ENCODE measurements around the gene CHN1.

Gene CHN1

GRCh38 chr2:175009917-175010621 is 4.9 kb upstream of the CHN1 start:
- DNase-seq, result no peak

- no peak for DNase-seq
These were observed 3.8 kb upstream of the CHN1 start for GRCh38 chr2:175008801-175009495.

- DNase-seq, result no peak
These were observed 2.8 kb upstream of the CHN1 start for GRCh38 chr2:175008009-175008408.

DNA sequence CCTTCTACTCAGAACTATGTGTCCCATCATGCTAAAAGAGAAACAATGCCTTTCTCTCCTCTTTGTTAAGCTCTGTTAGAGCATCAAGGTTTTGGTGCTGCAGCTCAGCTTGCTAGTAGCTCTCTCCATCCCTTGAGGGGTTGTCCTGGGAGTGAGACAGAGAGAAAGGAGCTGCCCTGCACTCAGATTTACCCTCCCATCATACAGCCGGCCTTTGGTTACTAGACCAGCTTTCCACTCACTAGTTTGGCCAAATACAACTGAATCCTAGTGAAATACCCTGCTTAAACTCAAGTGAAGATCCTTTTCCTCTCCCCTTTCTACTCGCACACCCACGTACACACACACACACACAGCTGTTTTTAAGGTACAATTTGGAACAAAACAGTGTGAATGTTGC is 2.3 kb upstream of the CHN1 start:
- no peak for DNase-seq

DNA sequence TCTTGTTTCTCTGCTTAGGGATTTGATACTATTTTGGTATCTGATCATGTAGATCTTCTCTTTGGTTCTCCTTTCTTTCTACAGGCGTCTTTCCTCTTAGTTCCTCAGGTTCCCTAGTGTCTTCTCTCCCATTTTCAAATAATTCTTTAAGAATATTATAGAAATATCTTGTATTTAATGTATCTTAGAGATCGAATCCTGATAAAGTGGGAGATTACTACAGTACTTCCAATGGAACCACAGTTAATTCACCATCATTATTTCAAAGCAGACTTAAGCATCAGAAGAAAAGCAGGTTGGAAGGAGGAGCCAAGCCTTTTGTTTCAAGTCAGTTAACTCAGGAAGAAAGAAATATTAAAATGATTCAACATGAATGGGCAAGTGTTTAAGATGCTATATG is 1.1 kb upstream of the CHN1 start:
- DNase-seq, result no peak

DNA sequence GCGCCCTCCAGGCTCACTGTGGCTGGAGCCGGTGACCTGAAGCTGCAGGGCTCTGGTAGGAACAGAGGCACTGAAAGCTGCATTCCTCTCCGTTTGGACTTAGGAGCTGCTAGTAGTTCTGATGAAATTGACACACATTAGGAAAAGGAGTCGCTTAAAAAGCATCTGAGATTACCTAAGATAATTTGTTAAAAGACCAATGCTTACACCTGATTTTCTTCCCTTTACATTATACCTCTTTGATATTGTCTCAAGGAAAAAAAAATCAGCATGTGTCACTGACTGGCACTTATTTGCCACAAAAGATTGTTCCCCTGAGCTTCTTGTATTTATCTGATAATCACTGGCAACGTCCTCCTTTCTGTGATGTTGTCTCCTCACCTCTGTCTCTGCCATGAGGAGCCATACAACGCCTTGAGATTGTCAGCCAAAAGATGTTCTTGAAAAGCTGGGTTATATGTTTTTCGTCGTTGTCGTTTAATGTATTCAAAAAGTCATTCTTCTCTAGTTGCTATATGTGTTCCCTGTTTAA is 618 bp upstream of the CHN1 start:
- no peak for DNase-seq

GRCh38 chr2:175004730-175004979 is 526 bp downstream of the CHN1 start:
- no peak for DNase-seq

DNA sequence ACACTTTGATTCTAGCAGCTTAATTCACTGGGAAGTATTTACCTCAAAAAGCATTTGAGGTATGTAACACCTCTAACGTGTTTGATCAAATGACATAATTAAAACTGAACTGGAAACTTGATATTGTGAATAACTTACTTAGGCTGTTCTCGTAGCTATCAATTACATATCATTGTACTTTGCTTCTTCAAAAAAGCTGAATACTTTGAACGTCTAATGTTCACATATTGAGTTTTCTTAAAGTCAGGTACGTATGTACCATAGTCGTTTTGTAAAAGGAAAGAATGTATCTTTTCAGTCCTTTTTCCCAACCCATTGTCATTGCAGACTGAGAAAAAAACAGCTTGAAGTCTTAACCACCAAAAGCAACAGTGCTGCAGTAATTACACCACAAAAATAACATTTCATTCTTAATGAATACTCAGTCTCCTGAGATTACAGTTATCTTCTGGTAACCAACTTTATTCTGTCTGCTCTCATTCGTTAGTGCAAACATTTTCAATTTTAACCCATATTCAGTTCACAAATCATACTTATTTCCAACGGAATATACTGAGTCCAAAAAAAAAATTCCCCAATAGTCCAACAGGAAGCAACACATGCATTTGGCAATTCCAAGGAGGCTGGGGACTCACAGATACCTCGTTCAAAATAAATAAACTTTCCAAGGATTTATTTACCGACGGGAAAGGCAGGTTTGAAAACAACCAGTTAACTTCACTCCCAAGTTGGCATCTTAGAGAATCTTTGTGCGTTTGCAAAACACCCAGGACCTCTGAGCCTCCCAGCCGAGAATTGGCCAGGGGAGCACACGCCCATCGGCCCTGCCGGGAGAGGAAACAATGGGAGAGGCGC is 1.1 kb downstream of the CHN1 start:
- DNase-seq, result peak; percentile 10

- no peak for DNase-seq
These were observed 2.5 kb downstream of the CHN1 start for GRCh38 chr2:175002547-175003274.

GRCh38 chr2:175001566-175001965 is 3.6 kb downstream of the CHN1 start:
- no peak for DNase-seq

DNA sequence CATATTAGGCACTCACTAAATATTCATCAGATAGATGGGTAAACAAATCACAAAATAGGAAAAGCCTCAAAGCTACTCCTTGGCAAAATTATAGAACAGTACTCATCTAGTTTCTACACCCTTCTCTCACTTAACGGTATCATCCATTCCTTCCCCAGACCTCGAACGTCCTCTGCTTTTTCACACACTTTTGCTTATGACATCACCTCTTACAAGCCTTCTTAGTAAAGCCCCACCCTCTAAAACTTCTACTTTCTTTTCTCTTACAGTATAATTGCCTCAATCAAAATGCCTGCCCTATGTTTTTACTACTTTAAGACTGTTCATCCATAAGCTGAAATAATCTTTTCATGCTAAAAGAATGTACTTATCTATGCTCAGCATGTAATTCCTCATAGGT is 8.1 kb downstream of the CHN1 start:
- DNase-seq, result no peak

DNA sequence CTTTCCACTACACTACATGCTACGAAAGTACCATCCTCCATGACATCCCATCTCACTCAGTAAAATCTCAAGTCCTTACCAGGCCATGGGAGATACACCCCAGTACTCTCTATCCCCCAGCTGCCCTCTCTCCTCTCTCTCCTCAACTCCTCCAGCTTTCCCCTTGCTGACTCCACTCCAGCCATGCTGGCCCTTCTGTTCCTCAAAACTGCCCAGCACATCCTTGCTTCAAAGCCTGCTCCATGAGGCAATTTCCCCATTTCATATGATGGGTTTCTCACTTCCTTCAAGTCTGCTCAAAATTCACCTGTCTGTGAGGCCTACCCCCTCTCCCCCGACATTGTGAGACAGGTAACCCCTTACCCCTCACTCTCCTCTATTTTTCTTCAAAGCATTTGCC is 8.6 kb downstream of the CHN1 start:
- no peak for DNase-seq

DNA sequence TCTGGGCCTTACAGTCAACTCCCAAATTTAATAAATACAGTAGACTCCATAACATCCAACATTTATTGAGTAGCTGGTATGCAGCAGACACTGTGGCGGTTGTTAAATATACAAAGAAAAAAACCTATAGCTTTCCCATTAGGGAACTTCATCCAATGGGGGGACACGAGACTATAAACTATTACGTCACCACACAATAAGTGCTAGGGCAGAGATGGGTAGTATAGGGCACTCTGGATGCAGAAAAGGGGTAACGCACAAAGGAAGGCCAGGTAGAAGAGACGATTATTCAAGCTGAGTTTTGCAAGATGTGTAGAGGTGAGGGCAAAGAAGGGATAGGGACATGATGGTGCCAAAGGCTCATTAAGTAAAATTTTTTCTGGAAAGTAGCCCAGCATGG is 10.8 kb downstream of the CHN1 start:
- DNase-seq, result no peak

DNA sequence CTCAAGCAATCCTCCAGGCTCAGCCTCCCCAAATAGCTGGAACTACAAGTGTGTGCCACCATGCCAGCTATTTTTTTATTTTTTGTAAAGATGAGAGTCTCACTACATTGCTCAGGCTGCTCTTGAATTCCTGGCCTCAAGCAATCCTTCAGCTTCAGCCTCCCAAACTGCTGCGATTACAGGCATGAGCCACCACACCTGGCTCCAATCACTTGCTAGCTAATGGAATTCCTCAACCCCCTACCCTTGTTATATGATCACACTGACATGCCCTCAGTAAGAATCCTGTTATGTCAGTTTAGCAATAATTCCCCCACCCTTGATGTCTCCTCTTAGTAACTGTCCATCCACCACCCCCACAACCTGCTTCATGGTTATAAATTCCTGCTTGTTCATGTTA is 12.3 kb downstream of the CHN1 start:
- no peak for DNase-seq

DNA sequence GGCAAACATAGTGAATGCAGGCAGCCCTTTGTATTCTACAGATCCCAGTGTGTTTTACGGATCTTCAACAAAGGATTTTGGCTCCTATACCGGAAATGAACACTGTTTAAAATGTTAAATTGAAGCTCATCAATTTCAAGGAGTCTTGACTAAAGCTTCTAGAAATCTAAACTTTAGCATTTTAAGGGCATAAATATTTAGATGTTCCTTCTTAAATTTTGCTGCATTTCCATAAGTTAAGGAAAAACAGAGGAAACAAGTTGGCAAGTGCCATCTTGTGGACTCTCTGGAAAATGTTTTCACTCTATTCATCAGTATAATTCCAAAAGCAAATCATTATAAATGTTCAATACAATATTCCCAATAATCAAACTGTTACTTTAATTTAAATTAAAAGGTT is 19.6 kb downstream of the CHN1 start:
- no peak for DNase-seq

DNA sequence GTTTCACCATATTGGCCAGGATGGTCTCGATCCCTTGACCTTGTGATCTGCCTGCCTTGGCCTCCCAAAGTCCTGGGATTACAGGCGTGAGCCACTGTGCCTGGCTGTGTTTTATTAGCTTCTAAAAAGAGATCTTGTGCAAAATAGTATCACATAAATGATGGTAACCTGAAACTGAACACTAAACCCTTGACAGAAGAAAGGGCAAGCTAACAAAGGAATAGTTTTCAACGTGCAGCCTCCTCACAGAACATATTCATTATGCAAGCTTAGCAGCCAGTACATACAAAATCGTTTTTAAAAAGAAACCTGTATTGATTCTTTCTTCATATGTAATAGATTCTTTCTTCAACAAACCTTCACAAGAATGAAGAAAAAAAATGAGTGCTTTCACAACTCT is 20.6 kb downstream of the CHN1 start:
- no peak for DNase-seq

GRCh38 chr2:174981331-174981730 is 23.9 kb downstream of the CHN1 start:
- no peak for DNase-seq

GRCh38 chr2:174979996-174980395 is 25.2 kb downstream of the CHN1 start:
- no peak for DNase-seq

DNA sequence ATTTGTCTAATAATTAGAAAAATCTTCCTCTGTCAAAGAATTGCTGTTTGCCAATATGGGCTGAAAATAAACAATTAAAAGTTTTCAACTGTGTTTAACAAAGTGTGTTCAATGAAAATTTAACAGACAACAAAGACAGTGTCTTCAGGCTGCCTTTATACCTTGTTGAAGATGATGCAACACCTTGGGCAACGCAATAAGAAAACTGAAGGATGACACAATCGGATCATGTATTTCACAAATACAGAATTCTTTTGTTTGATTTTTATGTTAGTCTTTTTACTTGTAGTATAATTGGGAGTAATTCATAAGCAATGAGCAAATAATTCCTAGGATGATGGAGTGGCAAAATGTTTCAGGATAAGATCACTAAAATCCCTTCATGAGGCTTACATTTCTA is 27.8 kb downstream of the CHN1 start:
- no peak for DNase-seq

DNA sequence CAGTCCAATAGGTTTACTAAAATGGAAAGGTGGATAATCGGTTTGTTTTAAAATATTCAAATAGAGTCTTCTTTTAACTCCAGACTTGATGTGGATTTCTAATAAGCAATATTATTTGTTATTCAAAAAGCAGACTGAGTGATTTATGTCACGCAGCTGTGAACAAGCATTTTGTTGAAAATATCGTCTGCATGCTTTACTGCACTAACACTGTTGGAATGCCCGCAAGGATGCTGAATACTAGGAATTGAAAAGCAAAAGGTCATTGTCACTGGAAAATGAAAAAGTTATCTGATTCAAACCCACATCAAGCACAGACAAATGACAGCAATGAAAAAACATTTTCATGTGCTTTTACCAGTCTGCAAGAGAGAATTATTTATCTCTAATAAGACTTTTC is 31.1 kb downstream of the CHN1 start:
- no peak for DNase-seq

- no peak for DNase-seq
These were observed 32.3 kb downstream of the CHN1 start for GRCh38 chr2:174972924-174973323.

GRCh38 chr2:174971868-174972781 is 33.1 kb downstream of the CHN1 start:
- no peak for DNase-seq
